Neuron (in vitro differentiated cells): ENCODE measurements around the gene TENM4.

Source experiments
- H2AFZ ChIP-seq: one replicate; pipeline ENCODE4 v1.6.1; 2013; ENCODE audit warnings: low read depth, mild to moderate bottlenecking, inconsistent platforms, low read length, moderate library complexity
- H3K27me3 ChIP-seq: one replicate; pipeline ENCODE4 v1.6.1; 2013; ENCODE audit warnings: low read length; ENCODE audit not compliant: insufficient read depth
- H3K36me3 ChIP-seq: one replicate; pipeline ENCODE4 v1.6.1; 2013; ENCODE audit warnings: low read length; ENCODE audit not compliant: insufficient read depth
- H3K4me1 ChIP-seq: one replicate; pipeline ENCODE4 v1.6.1; 2013; ENCODE audit warnings: low read length; ENCODE audit not compliant: insufficient read depth
- H3K4me3 ChIP-seq: 2 replicates; pipeline ENCODE4 v1.5.1; 2013; ENCODE audit warnings: mild to moderate bottlenecking, low read length, moderate library complexity
- H3K9me3 ChIP-seq: one replicate; pipeline ENCODE4 v1.6.1; 2013; ENCODE audit warnings: low read length

Gene TENM4

GRCh38 chr11:78740199-78741071, 700.4 kb downstream of the TENM4 start:
- no peaks in the 10 kb centered on the region for H3K27me3 ChIP-seq
- no peaks in the 10 kb centered on the region for H3K4me1 ChIP-seq
- H3K9me3 ChIP-seq: no peaks in the 10 kb centered on the region
- H2AFZ ChIP-seq: no peak overlapping the region
- no peak overlapping the region for H3K4me3 ChIP-seq
- peaks cover 10% of the 10 kb centered on the region for H3K36me3 ChIP-seq

DNA sequence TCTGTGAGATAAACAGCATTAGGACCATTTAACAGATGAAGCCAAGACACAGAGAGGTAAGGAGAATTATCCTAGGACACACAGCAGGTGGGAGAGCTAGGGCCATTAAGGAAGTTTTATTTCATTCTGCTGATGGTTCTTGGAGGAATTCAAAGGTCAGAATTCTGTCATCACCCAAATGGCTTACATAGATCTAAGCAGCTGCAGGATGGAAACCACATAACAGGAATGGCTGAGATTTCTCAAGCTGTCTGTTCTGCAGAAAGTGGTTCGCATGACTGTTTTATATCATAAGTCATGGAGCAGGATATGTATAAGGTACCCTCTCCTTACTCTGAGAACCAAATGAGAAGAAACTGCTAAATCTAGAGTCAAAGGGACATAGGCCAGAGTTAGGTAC, 702.9 kb downstream of the TENM4 start:
- H3K4me1 ChIP-seq: no peaks in the 10 kb centered on the region
- H3K4me3 ChIP-seq: no peak overlapping the region
- H3K36me3 ChIP-seq: peaks cover 11% of the 10 kb centered on the region
- H2AFZ ChIP-seq: no peak overlapping the region
- H3K27me3 ChIP-seq: no peaks in the 10 kb centered on the region
- H3K9me3 ChIP-seq: no peaks in the 10 kb centered on the region

DNA sequence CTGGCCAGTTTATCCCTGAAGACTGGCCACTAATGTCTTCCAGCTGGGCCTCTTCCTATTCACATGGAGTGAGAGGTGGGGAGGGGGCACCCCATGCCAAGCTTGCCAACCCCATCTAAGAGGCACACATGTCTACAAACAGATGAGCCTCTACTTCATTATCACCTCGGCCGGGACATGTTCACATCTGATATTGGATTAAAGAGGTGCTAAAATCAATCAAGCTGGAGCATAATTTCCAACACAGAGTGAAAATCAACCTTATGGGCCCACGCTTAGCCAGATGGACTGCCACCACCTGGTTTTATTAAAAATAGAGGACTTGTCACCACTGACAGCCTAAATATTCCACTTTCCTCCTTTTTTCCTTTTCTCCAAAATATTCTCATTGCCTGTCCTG, 703.5 kb downstream of the TENM4 start:
- no peaks in the 10 kb centered on the region for H3K4me1 ChIP-seq
- H3K4me3 ChIP-seq: no peak overlapping the region
- H3K36me3 ChIP-seq: peaks cover 12% of the 10 kb centered on the region
- H2AFZ ChIP-seq: no peak overlapping the region
- no peaks in the 10 kb centered on the region for H3K9me3 ChIP-seq
- no peaks in the 10 kb centered on the region for H3K27me3 ChIP-seq

GRCh38 chr11:78735711-78736110, 705.1 kb downstream of the TENM4 start:
- Histone ChIP-seq H3K4me3 (no peak overlapping the region), H3K36me3 (peaks cover 15% of the 10 kb centered on the region)

GRCh38 chr11:78733031-78733430, 707.8 kb downstream of the TENM4 start:
- no peaks in the 10 kb centered on the region for H3K27me3 ChIP-seq
- H3K36me3 ChIP-seq: peaks cover 15% of the 10 kb centered on the region
- no peaks in the 10 kb centered on the region for H3K9me3 ChIP-seq
- H3K4me1 ChIP-seq: peaks cover 7% of the 10 kb centered on the region
- no peak overlapping the region for H3K4me3 ChIP-seq
- H2AFZ ChIP-seq: no peak overlapping the region

More at GRCh38 chr11:78735711-78736110, 705.1 kb downstream of the TENM4 start:
- Histone ChIP-seq H3K9me3 (no peaks in the 10 kb centered on the region), H3K4me1 (peaks cover 7% of the 10 kb centered on the region), H2AFZ (no peak overlapping the region), H3K27me3 (no peaks in the 10 kb centered on the region)

- Histone ChIP-seq H3K4me1 (peaks cover 7% of the 10 kb centered on the region), H3K27me3 (no peaks in the 10 kb centered on the region), H3K9me3 (no peaks in the 10 kb centered on the region), H2AFZ (no peak overlapping the region), H3K4me3 (no peak overlapping the region), H3K36me3 (peaks cover 10% of the 10 kb centered on the region)
Measured at GRCh38 chr11:78732246-78732645, 708.6 kb downstream of the TENM4 start.

- peaks cover 11% of the 10 kb centered on the region for H3K36me3 ChIP-seq
- peaks cover 7% of the 10 kb centered on the region for H3K4me1 ChIP-seq
- no peaks in the 10 kb centered on the region for H3K27me3 ChIP-seq
- H3K4me3 ChIP-seq: no peak overlapping the region
- H3K9me3 ChIP-seq: no peaks in the 10 kb centered on the region
- no peak overlapping the region for H2AFZ ChIP-seq
Measured at GRCh38 chr11:78731027-78731426, 709.8 kb downstream of the TENM4 start.

GRCh38 chr11:78730267-78730824, 710.5 kb downstream of the TENM4 start:
- Histone ChIP-seq H3K36me3 (peaks cover 17% of the 10 kb centered on the region), H3K27me3 (no peaks in the 10 kb centered on the region), H3K9me3 (no peaks in the 10 kb centered on the region), H3K4me1 (peaks cover 7% of the 10 kb centered on the region), H3K4me3 (no peak overlapping the region), H2AFZ (no peak overlapping the region)

- peaks cover 7% of the 10 kb centered on the region for H3K4me1 ChIP-seq
- H2AFZ ChIP-seq: no peak overlapping the region
- no peaks in the 10 kb centered on the region for H3K9me3 ChIP-seq
- H3K36me3 ChIP-seq: peaks cover 29% of the 10 kb centered on the region
- no peaks in the 10 kb centered on the region for H3K27me3 ChIP-seq
- no peak overlapping the region for H3K4me3 ChIP-seq
Measured at GRCh38 chr11:78727816-78728215, 713.0 kb downstream of the TENM4 start.

GRCh38 chr11:78725200-78725599, 715.6 kb downstream of the TENM4 start:
- no peak overlapping the region for H2AFZ ChIP-seq
- H3K27me3 ChIP-seq: no peaks in the 10 kb centered on the region
- H3K4me3 ChIP-seq: no peak overlapping the region
- no peaks in the 10 kb centered on the region for H3K4me1 ChIP-seq
- H3K9me3 ChIP-seq: no peaks in the 10 kb centered on the region
- H3K36me3 ChIP-seq: peaks cover 42% of the 10 kb centered on the region

- H3K27me3 ChIP-seq: no peaks in the 10 kb centered on the region
- H3K4me3 ChIP-seq: no peak overlapping the region
- no peaks in the 10 kb centered on the region for H3K4me1 ChIP-seq
- peaks cover 42% of the 10 kb centered on the region for H3K36me3 ChIP-seq
- H2AFZ ChIP-seq: no peak overlapping the region
- H3K9me3 ChIP-seq: no peaks in the 10 kb centered on the region
Measured at GRCh38 chr11:78722786-78723185, 718.0 kb downstream of the TENM4 start.

DNA sequence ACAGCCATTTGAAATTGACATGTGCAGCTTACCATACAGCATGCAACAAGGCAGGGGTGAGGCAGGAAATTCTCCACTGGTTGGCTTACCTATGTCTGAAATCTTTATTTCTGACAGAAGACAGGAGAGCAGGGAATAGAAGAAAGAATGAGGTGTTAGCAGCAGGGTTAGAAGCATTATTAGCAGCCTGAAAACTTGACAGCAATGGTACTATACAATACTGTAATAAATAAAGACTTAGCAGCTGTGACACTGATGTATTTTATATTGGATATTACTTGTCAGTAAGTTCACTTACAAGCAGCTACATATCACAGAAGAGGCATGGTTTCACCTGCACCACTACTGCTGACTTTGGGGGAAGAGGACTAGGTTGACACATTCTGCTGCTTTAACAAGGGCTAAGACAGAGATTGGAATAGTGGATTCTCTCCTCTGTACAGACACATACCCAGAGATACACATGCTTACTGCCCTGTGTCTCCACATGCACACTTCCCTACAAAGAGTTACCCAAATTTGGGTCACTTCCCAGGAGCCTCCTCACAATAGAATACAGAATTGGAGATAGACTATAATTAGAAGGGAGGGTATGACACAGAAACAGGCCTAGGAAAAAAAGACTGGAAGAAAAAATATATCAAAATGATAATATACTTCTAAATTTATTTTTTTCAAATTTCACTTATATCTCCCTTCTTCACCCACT, 720.4 kb downstream of the TENM4 start:
- H3K36me3 ChIP-seq: peaks cover 31% of the 10 kb centered on the region
- H3K27me3 ChIP-seq: no peaks in the 10 kb centered on the region
- H3K4me1 ChIP-seq: no peaks in the 10 kb centered on the region
- no peak overlapping the region for H2AFZ ChIP-seq
- no peak overlapping the region for H3K4me3 ChIP-seq
- H3K9me3 ChIP-seq: no peaks in the 10 kb centered on the region

GRCh38 chr11:78717041-78717440, 723.8 kb downstream of the TENM4 start:
- H2AFZ ChIP-seq: no peak overlapping the region
- H3K36me3 ChIP-seq: peaks cover 9% of the 10 kb centered on the region
- H3K4me3 ChIP-seq: no peak overlapping the region
- H3K9me3 ChIP-seq: no peaks in the 10 kb centered on the region
- no peaks in the 10 kb centered on the region for H3K4me1 ChIP-seq
- H3K27me3 ChIP-seq: no peaks in the 10 kb centered on the region
